HL-60/S4 treated with phorbol 12-myristate 13-acetate at 8.2 ng/mL for 4 days and 3 days (cell line): Measurements from ENCODE around the gene PLAC1.

ENCODE experiments used
- in situ Hi-C: fragments of 300-500 bp; cut with MboI; formaldehyde crosslinking; loops from 2 replicates; pipeline ENCODE4 v1.15.0; 2022; ENCODE audit warnings: low sequenced_read_pairs

The PLAC1 gene

DNA sequence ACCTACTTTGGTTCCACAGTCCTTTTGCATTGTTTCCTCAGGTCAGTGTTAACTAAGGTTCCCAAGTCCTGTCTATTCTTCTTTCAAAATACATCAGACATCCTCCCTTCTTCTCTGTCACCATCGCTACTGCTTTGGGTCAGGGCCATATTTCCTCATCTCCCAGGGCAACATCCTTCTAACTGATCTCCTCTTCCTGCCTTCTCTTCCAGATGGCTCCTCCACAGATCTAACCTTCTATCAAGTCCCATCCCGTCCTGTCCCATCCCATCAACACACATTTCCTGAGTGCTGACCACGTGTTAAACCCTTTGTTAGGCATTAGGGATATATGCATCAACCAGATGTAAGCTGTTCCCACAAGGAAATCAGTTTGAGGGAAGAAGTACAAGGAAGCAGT is 25.9 kb downstream of the PLAC1 start:
- in situ Hi-C loops, result no loop called here

- in situ Hi-C loops, result no loop called here
Observed at GRCh38 chrX:134631426-134632346, 26.6 kb downstream of the PLAC1 start.

DNA sequence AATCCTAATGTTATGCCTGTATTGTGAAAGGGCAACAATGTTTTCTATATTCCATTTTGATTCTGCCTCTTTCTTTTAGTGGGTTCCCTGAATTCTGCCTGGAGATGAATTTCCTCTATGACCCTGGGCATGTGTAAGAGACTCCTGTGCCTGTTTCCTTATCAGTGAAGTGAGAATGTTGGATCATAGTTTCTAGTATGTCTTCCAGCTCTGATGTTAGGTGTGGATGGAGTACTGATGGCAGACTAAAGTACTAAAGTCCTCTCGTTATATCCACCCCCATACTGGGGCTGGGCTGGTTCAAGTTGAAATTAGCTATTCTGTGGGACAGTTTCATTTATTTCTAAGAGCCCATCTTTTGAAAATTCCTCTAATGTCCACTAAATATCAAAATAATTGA is 29.6 kb downstream of the PLAC1 start:
- in situ Hi-C loops, result no loop called here

DNA sequence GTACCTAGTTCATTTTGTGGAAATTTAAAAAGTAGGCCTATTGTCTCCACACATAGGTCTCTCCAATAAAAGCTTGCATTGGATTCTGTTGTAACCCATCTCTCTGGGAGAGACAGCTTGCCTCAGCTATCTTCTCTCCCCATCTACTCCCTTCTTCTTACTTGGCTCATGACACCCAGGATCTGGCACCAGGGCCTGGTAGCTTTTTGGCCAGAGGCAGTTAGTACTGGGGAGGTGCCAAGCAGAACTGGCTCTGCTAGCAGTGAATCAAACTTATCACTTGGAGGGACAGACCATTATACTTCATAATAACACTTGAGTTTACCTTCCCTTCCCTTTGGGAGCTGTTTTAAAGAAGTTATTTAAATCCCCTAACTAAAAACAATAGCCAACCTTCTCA is 31.8 kb downstream of the PLAC1 start:
- in situ Hi-C loops, result no loop called here

GRCh38 chrX:134625315-134625718 is 33.0 kb downstream of the PLAC1 start:
- in situ Hi-C loops, result no loop called here

DNA sequence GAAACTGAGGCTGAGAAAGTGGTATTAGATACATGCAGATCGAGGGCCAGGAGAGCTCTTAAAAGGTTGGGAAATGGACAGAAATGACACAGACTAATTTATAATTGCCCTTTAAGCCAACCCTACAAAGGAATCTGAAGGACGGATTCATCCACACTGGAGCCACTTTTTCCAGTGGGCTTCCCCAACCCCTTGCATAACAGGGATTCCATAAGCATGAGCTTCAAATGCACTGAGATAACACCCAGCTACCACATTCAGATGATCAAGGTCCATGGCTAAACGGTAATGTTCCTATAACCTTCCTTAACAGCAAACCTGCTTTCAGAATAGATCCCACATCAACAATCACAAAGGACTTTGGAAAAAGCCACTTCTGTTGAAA is 34.2 kb downstream of the PLAC1 start:
- in situ Hi-C loops, result no loop called here

GRCh38 chrX:134623293-134624045 is 34.8 kb downstream of the PLAC1 start:
- in situ Hi-C loops, result no loop called here

DNA sequence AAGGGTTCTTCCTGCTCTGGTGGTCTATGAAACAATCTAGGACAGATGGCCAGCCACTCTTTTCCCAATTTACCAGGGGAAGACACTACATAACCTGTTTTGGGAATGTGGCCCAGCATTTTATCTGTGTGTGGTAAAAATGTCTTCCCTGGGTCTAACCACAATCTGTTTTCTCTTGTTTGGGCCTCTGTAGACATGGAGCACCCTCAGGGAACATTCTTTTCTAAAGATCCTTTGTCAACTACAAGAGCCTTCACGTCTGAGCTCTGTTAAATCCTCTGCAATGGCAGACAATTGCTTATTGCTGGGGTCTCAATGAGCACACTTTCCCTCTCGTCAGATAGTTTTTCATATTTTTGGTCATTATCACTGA is 35.5 kb downstream of the PLAC1 start:
- in situ Hi-C loops, result no loop called here

GRCh38 chrX:134622056-134622812 is 36.0 kb downstream of the PLAC1 start:
- in situ Hi-C loops, result no loop called here

DNA sequence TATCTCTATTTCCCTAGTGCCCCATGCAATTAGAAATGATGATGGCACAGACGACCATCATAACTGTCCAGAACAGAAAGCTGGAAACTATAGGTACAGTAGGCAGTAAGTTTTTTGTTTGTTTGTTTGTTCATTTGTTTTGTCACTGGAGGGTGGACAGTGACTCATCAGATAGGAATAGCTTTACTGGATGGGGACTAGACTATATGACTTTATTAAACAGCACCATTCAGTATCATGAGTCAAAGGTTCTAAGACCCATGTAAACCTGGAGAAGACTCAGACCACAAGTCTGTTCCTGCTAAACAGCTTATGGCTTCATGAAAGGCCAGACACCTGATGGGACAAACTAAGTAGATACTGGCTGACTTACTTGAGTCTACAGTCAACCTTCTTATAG is 38.4 kb downstream of the PLAC1 start:
- in situ Hi-C loops, result no loop called here

DNA sequence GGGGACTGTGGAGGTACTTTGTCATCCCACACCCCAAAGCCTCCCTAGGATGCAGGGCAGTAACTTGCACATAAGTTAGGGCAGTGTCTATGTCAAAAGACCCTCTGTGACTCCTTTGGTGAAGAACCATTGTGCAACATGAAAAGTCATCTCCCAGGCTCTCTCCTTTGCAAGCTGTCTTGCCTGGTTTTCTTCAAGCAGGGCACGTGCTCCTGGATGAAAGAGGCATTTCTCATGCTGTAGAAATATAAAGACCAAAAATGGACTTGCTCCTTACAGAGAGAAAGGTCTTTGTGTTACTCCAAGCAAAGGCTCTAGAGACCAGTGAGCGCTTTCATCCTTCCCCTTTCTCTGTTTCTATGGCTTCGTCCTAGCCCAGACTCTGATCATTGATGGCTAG is 44.9 kb downstream of the PLAC1 start:
- in situ Hi-C loops, result no loop called here

GRCh38 chrX:134608153-134608552 is 50.1 kb downstream of the PLAC1 start:
- in situ Hi-C loops, result no loop called here

GRCh38 chrX:134607523-134607922 is 50.7 kb downstream of the PLAC1 start:
- in situ Hi-C loops, result no loop called here

DNA sequence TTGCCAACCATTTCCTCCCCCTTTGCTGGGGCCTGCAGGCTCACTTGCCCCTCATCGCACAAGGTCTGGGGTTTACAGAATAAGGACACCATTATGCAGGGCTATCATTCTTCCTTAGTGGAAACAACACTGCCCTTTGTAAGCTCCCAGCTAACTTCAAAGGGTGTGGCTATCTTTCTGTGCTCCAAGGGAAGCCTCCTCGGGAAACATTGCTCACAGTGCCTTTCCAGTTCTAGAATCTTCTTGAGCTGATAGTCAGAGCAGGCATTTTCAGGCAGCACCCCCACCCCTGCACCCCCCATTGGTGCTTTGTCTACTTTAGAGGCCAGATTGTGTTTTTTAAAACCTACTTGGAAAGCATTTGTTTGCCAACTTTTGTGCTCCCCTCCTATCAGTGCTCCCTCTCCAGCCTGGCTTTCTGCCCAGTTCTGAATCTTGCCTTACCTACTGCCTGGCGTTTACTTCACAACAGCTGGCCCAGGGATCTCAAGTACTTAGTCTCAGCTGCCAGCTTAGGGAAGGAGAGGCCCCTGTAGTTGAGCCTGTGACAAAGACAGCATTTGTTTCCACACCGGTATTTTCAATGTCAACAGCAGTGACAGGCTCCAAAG is 53.5 kb downstream of the PLAC1 start:
- in situ Hi-C loops, result no loop called here

DNA sequence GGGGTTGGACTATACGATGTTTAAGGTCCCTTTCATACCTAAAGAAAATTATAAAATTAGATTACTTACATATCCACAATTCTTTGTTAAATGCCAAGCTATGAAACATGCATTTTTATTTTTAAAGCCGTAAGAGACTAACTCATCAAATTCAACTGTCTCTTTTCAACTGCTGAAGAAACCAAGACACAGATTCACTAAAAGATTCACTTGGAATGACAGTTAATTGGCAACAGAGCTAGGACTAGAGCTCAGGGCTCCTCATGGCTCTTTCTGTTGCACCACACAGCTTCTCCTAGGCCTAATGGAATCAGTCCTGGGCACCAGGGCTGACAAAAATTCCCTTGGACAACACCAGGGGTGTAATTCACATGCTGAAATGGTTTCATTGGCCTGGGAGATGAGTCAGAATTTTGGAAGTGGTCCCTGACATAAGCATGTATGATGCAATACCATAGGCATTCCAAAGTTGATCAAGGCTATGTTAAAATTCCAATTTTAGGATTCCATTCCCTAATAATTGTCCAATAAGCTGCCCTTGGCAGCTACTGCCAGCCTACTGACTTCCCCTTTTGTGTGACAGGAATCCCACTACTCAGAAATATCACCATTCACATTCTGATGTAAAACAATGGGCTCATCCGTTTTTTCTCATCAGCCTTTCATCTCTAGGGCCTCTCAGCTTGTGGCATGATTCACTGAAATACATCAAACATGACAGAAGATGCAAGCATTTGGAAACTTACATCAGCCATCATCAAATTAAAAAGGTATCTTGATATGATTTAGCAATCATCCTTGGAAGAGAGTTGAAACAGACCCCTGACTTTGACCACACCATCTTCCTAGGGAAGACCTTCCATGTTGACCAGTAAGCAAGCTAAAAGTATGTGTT is 54.2 kb downstream of the PLAC1 start:
- in situ Hi-C loops, result no loop called here

- in situ Hi-C loops, result no loop called here
Observed at GRCh38 chrX:134602410-134602809, 55.9 kb downstream of the PLAC1 start.

DNA sequence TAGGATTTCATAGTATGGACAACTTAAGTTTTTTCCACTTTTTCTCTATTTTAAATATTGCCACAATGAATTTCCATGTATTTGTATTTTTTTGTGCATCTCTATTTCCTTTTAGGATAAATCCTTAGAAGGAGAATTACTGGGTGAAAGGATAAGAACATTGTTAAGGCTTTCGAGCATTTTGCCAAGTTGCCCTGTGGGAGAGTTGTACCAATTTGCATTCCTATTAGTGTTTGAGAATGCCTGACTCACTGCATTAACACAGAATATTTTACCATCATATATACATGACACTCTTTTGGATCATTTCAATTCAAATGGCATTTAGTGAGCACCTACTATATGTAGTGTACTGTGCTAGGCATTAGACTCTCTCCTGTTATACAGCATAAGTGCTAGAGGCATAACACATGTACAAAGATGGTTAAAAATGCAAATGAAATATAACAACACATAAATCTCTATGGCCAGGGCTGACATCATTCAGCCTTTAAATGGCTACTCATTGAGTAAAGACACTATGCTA is 57.0 kb downstream of the PLAC1 start:
- in situ Hi-C loops, result no loop called here

DNA sequence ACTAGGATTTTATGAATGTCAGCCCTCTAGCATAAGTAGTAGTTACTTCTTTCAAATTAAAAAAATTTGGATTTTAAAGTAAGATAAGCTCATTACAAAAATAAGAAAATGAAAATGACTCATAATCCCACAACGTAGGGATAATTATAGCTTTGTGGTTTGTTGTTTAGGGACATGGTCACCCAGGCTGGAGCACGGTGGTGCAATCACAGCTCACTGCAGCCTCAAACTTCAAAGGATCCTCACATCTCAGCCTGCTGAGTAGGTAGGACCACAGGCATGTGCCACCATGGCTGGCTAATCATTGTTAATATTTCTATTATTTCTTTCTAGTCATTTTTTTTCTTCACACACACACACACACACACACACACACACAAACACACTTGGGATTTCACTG is 57.6 kb downstream of the PLAC1 start:
- in situ Hi-C loops, result no loop called here

DNA sequence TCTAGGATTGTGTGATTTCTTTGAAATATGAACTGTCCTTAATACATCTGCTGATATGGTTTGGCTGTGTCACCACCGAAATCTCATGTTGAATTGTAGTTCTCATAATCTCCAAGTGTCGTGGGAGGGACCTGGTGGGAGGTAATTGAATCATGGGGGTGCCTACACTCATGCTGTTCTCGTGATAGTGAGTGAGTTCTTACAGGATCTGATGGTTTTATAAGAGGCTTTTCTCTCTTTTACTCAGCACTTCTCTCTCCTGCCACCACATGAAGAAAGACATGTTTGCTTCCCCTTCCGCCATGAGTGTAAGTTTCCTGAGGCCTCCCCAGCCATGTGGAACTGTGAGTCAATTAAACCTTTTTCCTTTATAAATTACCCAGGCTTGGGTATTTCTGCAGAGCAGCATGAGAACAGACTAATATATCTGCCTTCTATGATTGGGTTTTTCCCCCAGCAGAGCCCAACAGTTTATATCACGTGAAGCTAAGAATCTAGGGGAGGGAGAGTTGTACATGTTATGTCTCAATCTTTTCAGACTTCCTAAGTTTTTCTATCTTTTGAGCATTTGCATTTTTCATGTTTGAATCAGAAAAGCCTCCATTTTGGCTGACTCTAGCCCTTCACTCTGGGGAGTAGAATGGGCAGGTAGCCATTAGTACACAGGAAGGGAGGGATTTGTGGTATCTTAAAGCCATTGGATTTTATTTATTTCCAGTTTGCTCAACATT is 58.9 kb downstream of the PLAC1 start:
- in situ Hi-C loops, result no loop called here
